ENCODE results near the gene S100A1.
A peak's percentile ranks its signal among the peaks of the same experiment; 100 is the strongest.

The S100A1 gene

GRCh38 chr1:153670257-153670858 lies 42.1 kb downstream of the S100A1 start:
- H3K27ac ChIP-seq = peak overlapping the region; percentile 92
- TF ChIP-seq CTCF (IDR thresholded peaks at IDR 0.05) (no peak), ZFX (IDR thresholded peaks at IDR 0.05; ENCODE audit: borderline replicate concordance) (no peak)

GRCh38 chr1:153670859-153671627 lies 42.8 kb downstream of the S100A1 start, which contains the start of gene ILF2:
Gene ILF2, minus strand, starts transcription at chr1:153670993. Its CDS starts 71 bp downstream, at chr1:153670922.
- peak within 1 kb of the TSS; percentile 92 for H3K27ac ChIP-seq
- TF ChIP-seq CTCF (IDR thresholded peaks at IDR 0.05) (peak; percentile 61), ZFX (IDR thresholded peaks at IDR 0.05; ENCODE audit: borderline replicate concordance) (no peak)

- peak; percentile 7; the same call in 1 of the 2 replicates for TF ChIP-seq CTCF (IDR thresholded peaks at IDR 0.05)
Observed at GRCh38 chr1:153671628-153672353, 43.6 kb downstream of the S100A1 start.

GRCh38 chr1:153673511-153673910 lies 45.3 kb downstream of the S100A1 start:
- TF ChIP-seq ZFX (IDR thresholded peaks at IDR 0.05; ENCODE audit: borderline replicate concordance) (no peak), CTCF (IDR thresholded peaks at IDR 0.05) (no peak)
- H3K27ac ChIP-seq = no peak overlapping the region

More at GRCh38 chr1:153671628-153672353, 43.6 kb downstream of the S100A1 start:
- peak overlapping the region; percentile 92 for H3K27ac ChIP-seq

- TF ChIP-seq ZFX (IDR thresholded peaks at IDR 0.05; ENCODE audit: borderline replicate concordance) = no peak
- peak; percentile 99 for TF ChIP-seq CTCF (IDR thresholded peaks at IDR 0.05)
- no peak overlapping the region for H3K27ac ChIP-seq
Observed at GRCh38 chr1:153677718-153678518, 49.7 kb downstream of the S100A1 start.

- H3K27ac ChIP-seq = no peak within 1 kb of the TSS
- 0 out of 2 replicates have a peak, but pooled peaks have one; percentile 0 for TF ChIP-seq CTCF (IDR thresholded peaks at IDR 0.05)
- no peak for TF ChIP-seq ZFX (IDR thresholded peaks at IDR 0.05; ENCODE audit: borderline replicate concordance)
Observed at GRCh38 chr1:153678519-153679336, 50.5 kb downstream of the S100A1 start, which contains the start of gene NPR1. Gene NPR1, plus strand, starts transcription at chr1:153678688. Its CDS starts 421 bp downstream, at chr1:153679109.
